A549 (cell line): ENCODE results near the gene ALG8.

Experiments
- CHD2 ChIP-seq: fragments of 150-350 bp; IDR thresholded peaks from 2 replicates; pipeline ENCODE4 v1.6.1; 2014; ENCODE audit warnings: low read length; ENCODE audit not compliant: partially characterized antibody
- CHD4 ChIP-seq: fragments of 200-600 bp; sonication (generic); IDR thresholded peaks from 2 replicates; pipeline ENCODE4 v1.6.1; 2016; ENCODE audit warnings: antibody characterized with exemption, mild to moderate bottlenecking, borderline replicate concordance
- CTCF ChIP-seq: fragments of >200 bp; sonication (Bioruptor Twin); formaldehyde crosslinking; IDR thresholded peaks from 3 replicates; pipeline ENCODE4 v1.5.1; 2016
- E2F6 ChIP-seq: IDR thresholded peaks from 2 replicates; pipeline ENCODE4 v1.6.1; 2012; ENCODE audit warnings: low read depth, borderline replicate concordance
- FOSL2 ChIP-seq, 2 experiments: fragments of 450-650 bp in 1 of 2; fragments of >200 bp in 1 of 2; sonication (Bioruptor Twin) in 1 of 2; formaldehyde crosslinking; IDR thresholded peaks; 2 replicates each; pipeline versions ENCODE4 v1.5.0 to v1.6.1; 2016 to 2020; ENCODE audit warnings: mild to moderate bottlenecking in 1 of 2, moderate library complexity in 1 of 2
- GATA3 ChIP-seq: IDR thresholded peaks from 2 replicates; pipeline ENCODE4 v1.6.1; 2012; ENCODE audit warnings: borderline replicate concordance
- HOXA7 ChIP-seq: fragments of 250-450 bp; sonication (Bioruptor Pico); IDR thresholded peaks from 2 replicates; pipeline ENCODE4 v1.5.0; 2020; ENCODE audit warnings: mild to moderate bottlenecking, moderate library complexity
- KDM1A ChIP-seq: fragments of 200-600 bp; sonication (generic); IDR thresholded peaks from 2 replicates; pipeline ENCODE4 v1.6.1; 2016; ENCODE audit warnings: low read depth, mild to moderate bottlenecking
- MAX ChIP-seq: IDR thresholded peaks from 2 replicates; pipeline ENCODE4 v1.6.1; 2012
- POLR2A ChIP-seq: IDR thresholded peaks from 2 replicates; pipeline ENCODE4 v1.6.1; 2012; ENCODE audit warnings: mild to moderate bottlenecking, low read length
- RARB ChIP-seq: fragments of 250-450 bp; sonication (Bioruptor Pico); IDR thresholded peaks from 2 replicates; pipeline ENCODE4 v1.8.0; 2021; ENCODE audit warnings: mild to moderate bottlenecking, moderate library complexity
- REST ChIP-seq: fragments of 200-600 bp; sonication (generic); IDR thresholded peaks from 2 replicates; pipeline ENCODE4 v1.6.1; 2016; ENCODE audit warnings: antibody characterized with exemption, mild to moderate bottlenecking, moderate library complexity

- TF ChIP-seq CTCF (no peak), E2F6 (no peak), GATA3 (no peak), CHD4 (no peak), MAX (no peak), CHD2 (no peak), REST (no peak), POLR2A (no peak), RARB (no peak), FOSL2 (IDR thresholded peaks at IDR 0.05) (no peak), FOSL2 (CRISPR knock-in tag; IDR thresholded peaks at IDR 0.05) (no peak), HOXA7 (no peak), KDM1A (no peak)
These were observed 29.1 kb downstream of the ALG8 start for GRCh38 chr11:78110351-78110750.
